Measurements from ENCODE around the gene GSTT2B. TPM values are rescaled to one million over a fixed set of nuclear protein-coding genes. Genes with fewer than 3 reads are reported as not detected.
A peak's percentile ranks its signal among the peaks of the same experiment; 100 is the strongest.
"Not testable (repeated sequence)": the region's sequence is repeated elsewhere in the genome, so short reads cannot be mapped to it uniquely, and the experiment has no call there.

The GSTT2B gene
- total RNA-seq, 6 experiments from 2014 or later, result 0.50 to 23.7 (median 3.4) TPM; not detected in 1

DNA sequence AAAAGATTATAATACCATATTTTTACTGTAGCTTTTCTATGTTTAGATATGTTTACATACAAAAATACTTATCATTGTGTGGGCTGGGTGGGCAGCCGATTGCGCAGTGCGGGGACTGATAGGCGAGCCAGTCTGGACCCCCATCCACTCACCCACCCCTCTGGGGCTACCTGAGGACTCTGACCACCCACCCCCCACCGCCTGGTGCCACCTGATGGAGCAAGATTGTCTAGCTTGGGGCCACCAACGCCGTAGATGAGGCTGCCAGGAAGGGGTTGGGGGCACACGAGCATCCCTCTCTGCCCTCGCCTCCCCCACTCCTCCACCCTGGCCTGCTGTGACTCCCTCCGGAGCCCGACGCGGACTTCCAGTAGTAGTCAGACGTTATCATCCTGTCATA lies 34.4 kb downstream of the GSTT2B start:
- Histone ChIP-seq H3K36me3 (peaks cover 0 to 33% (median 10%) of the 10 kb centered on the region in 4 donors), H3K27ac (no peak overlapping the region), H3K27me3 (no peaks in the 10 kb centered on the region), H3K4me3 (no peak overlapping the region), H3K9me3 (no peaks in the 10 kb centered on the region), H3K4me1 (no peaks in the 10 kb centered on the region)
- WGBS (ENCODE audit: insufficient coverage, low coverage, low lambda C conversion rate, missing lambda C conversion rate), result 66% methylated on average over 11 of the region's 14 CpGs
- peak in 1 of 3 donors; percentile 36 for DNase-seq
- intact Hi-C loops (cut with DNase I), result no loop called here
- TF ChIP-seq, protein P1, sequence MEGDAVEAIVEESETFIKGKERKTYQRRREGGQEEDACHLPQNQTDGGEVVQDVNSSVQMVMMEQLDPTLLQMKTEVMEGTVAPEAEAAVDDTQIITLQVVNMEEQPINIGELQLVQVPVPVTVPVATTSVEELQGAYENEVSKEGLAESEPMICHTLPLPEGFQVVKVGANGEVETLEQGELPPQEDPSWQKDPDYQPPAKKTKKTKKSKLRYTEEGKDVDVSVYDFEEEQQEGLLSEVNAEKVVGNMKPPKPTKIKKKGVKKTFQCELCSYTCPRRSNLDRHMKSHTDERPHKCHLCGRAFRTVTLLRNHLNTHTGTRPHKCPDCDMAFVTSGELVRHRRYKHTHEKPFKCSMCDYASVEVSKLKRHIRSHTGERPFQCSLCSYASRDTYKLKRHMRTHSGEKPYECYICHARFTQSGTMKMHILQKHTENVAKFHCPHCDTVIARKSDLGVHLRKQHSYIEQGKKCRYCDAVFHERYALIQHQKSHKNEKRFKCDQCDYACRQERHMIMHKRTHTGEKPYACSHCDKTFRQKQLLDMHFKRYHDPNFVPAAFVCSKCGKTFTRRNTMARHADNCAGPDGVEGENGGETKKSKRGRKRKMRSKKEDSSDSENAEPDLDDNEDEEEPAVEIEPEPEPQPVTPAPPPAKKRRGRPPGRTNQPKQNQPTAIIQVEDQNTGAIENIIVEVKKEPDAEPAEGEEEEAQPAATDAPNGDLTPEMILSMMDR (IDR thresholded peaks at IDR 0.05), result no peak
- TF ChIP-seq POLR2A (IDR thresholded peaks at IDR 0.05), result no peak
- ATAC-seq, result peak in 1 of 4 donors; percentile 20

DNA sequence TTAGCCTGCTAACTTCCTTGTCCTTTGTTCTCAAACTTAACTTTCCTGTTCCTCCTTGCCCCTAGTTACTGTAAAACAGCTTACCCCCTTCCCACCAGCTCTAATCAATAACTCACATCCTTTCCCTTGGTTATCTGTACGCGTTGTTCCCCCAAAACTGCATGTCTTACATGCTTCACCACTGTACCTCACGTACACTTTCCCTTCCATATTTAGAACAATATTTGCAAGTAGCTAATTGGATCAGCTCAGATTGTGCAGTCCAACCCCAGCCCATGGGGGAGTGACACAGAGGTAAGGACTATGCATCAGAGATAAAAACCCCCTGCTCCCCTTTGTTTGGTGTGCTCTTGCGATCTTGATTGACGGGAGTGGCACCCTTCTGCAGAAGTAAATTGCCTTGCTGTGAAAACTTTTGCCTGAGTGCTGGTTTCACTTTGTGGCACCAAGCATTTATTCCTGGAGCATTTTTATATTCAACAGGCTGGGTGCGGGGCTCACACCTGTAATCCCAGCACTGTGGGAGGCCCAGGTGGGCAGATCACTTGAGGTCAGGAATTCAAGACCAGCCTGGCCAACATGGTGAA lies 35.9 kb downstream of the GSTT2B start:
- WGBS (ENCODE audit: insufficient coverage, low coverage, low lambda C conversion rate, missing lambda C conversion rate), result 100% methylated on average over 4 of the region's 6 CpGs
- intact Hi-C loops (cut with DNase I), result no loop called here

DNA sequence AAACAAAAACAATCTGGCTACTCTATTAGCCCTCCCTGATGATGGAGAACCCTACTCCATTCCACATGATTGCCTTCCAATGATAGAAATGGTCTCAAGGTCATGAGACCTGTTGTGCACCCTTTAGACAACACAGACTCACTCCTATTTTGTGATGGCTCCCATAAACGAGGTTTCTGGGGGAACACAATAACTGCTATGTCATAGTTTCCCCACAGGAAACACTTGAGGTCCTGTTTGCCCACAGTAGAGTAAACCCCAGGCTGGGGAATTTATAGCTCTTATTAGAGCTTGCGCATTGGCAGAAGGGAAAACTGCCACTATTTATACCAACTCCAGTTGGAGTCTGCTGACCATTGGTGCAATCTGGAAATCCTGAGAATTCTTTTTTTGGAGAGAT lies 38.1 kb downstream of the GSTT2B start:
- ATAC-seq, result no peak
- TF ChIP-seq POLR2A (IDR thresholded peaks at IDR 0.05), result no peak
- TF ChIP-seq, protein P1 (IDR thresholded peaks at IDR 0.05), result no peak
- H3K27me3 ChIP-seq, result no peaks in the 10 kb centered on the region
- H3K4me1 ChIP-seq, result peaks cover 0 to 3% (median 0%) of the 10 kb centered on the region in 4 donors
- H3K9me3 ChIP-seq, result no peaks in the 10 kb centered on the region
- H3K36me3 ChIP-seq, result peaks cover 0 to 25% (median 12%) of the 10 kb centered on the region in 4 donors
- WGBS (ENCODE audit: insufficient coverage, low coverage, low lambda C conversion rate, missing lambda C conversion rate), result 51% methylated on average over 2 of the region's 2 CpGs
- no peak overlapping the region for H3K4me3 ChIP-seq
- intact Hi-C loops (cut with DNase I), result no loop called here
- no peak overlapping the region for H3K27ac ChIP-seq
- no peak for DNase-seq

More for the DNA sequence above, 35.9 kb downstream of the GSTT2B start:
- DNase-seq (no peak), ATAC-seq (no peak)
- Histone ChIP-seq H3K9me3 (no peaks in the 10 kb centered on the region), H3K36me3 (peaks cover 0 to 33% (median 10%) of the 10 kb centered on the region in 4 donors), H3K27me3 (no peaks in the 10 kb centered on the region), H3K4me1 (peaks cover 0 to 3% (median 0%) of the 10 kb centered on the region in 4 donors), H3K4me3 (no peak overlapping the region), H3K27ac (no peak overlapping the region)
- TF ChIP-seq, protein P1 (IDR thresholded peaks at IDR 0.05), result no peak
- TF ChIP-seq POLR2A (IDR thresholded peaks at IDR 0.05), result no peak

DNA sequence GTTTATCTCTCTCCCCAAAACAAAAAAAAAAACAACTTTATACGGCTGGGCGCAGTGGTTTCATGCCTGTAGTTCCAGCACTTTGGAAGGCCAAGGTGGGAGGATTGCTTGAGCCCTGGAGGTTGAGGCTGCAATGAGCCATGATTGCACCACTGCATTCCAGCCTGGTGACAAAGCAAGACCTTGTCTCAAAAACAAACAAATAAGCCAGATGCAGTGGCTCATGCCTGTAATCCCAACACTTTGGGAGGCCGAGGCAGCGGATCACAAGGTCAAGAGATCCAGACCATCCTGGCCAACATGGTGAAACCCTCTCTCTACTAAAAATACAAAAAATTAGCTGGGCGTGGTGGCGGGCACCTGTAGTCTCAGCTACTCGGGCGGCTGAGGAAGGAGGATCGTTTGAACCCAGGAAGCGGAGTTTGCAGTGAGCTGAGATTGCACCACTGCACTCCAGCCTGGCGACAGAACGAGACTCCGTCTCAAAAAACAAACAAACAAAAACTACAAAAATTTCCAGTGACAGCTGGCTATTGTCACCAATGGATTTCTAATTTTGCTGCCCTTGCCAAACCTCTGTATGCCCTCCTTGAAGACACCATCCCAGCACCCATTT lies 39.3 kb downstream of the GSTT2B start:
- intact Hi-C loops (cut with DNase I); H3K9me3 ChIP-seq; H3K4me1 ChIP-seq; H3K27me3 ChIP-seq; DNase-seq; H3K4me3 ChIP-seq: not testable (repeated sequence)
- peak overlapping the region in 2 of 3 donors; percentile 6 to 74 for H3K27ac ChIP-seq
- ATAC-seq, result peak in 3 of 4 donors; percentile 9 to 59 (median 58)
- peaks cover 0 to 25% (median 12%) of the 10 kb centered on the region in 4 donors for H3K36me3 ChIP-seq
- 48% methylated on average over 10 of the region's 13 CpGs for WGBS (ENCODE audit: insufficient coverage, low coverage, low lambda C conversion rate, missing lambda C conversion rate)

DNA sequence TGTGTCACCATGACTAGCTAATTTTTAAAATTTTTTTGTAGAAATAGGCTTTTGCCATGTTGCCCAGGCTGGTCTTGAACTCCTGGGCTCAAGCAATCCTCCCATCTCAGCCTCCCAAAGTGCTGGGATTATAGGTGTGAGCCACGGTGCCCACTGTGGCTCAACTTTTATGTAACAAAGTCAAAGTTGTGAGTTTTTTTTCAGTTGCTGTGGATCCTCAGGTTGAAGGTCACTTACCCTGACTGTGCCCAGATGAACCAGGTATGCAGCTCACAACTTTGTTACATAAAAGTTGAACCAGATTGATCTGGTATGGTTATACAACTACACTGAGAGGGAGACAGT lies 40.8 kb downstream of the GSTT2B start:
- 14% methylated on average over 1 of the region's 1 CpG for WGBS (ENCODE audit: insufficient coverage, low coverage, low lambda C conversion rate, missing lambda C conversion rate)
- intact Hi-C loops (cut with DNase I), result not testable (repeated sequence)

More for the DNA sequence above, 40.8 kb downstream of the GSTT2B start:
- DNase-seq (peak in 1 of 3 donors; percentile 55), ATAC-seq (peak; percentile 75 to 95 (median 90))
- Histone ChIP-seq H3K27ac (peak overlapping the region in 2 of 3 donors; percentile 74 to 83), H3K36me3 (peaks cover 0 to 15% (median 6%) of the 10 kb centered on the region in 4 donors)
- not testable (repeated sequence) for H3K4me1 ChIP-seq, H3K27me3 ChIP-seq, H3K4me3 ChIP-seq, H3K9me3 ChIP-seq
